Natural killer cell treated with Interleukin-12 subunit alpha and Interleukin-12 subunit beta and Interleukin-15 and Interleukin-18, amount 100 ng/mL, for 72 hours (primary cell): ENCODE measurements around the gene ASIC5. TPM values are rescaled to one million over a fixed set of nuclear protein-coding genes. Genes with fewer than 3 reads are reported as not detected.

Experiments used
- ATAC-seq, 2 donors: fragments of 150-1000 bp; cut with Tn5 transposase in 1 of 2; sonication (Bioruptor Pico), chemical (Tn5 transposase) in 1 of 2; 2 replicates each; pipeline ENCODE4 v1.10.0; 2021
- DNase-seq: peaks from one replicate; pipeline ENCODE4 v3.0.0; 2022; ENCODE audit warnings: low spot score
- H3K27ac Mint-ChIP-seq, 2 donors: 1 replicate in 1 of 2; 2 replicates in 1 of 2; pipeline ENCODE4 v1.8.0; 2022; ENCODE audit warnings: mixed read lengths in 2 of 2, mild to moderate bottlenecking in 1 of 2, moderate library complexity in 1 of 2
- H3K27me3 Mint-ChIP-seq, 2 donors: 1 replicate in 1 of 2; 2 replicates in 1 of 2; pipeline ENCODE4 v1.8.0; 2022; ENCODE audit warnings: mixed read lengths in 2 of 2
- H3K36me3 Mint-ChIP-seq: one replicate; pipeline ENCODE4 v1.8.0; 2022; ENCODE audit warnings: mixed read lengths
- H3K4me1 Mint-ChIP-seq, 2 donors: 1 replicate in 1 of 2; 2 replicates in 1 of 2; pipeline ENCODE4 v1.8.0; 2022; ENCODE audit warnings: low read depth in 2 of 2, mixed read lengths in 2 of 2, mild to moderate bottlenecking in 1 of 2
- H3K4me3 Mint-ChIP-seq: one replicate; pipeline ENCODE4 v1.8.0; 2022; ENCODE audit warnings: mixed read lengths
- H3K9me3 Mint-ChIP-seq: 2 replicates; pipeline ENCODE4 v1.8.0; 2022; ENCODE audit warnings: mixed read lengths
- total RNA-seq, 2 donors: library from RNA; stranded (reverse); gene quantifications; one replicate each; pipeline ENCODE4 v1.2.3, GENCODE V29; 2022

The ASIC5 gene
- total RNA-seq, 2 donors from 2014 or later: not detected

DNA sequence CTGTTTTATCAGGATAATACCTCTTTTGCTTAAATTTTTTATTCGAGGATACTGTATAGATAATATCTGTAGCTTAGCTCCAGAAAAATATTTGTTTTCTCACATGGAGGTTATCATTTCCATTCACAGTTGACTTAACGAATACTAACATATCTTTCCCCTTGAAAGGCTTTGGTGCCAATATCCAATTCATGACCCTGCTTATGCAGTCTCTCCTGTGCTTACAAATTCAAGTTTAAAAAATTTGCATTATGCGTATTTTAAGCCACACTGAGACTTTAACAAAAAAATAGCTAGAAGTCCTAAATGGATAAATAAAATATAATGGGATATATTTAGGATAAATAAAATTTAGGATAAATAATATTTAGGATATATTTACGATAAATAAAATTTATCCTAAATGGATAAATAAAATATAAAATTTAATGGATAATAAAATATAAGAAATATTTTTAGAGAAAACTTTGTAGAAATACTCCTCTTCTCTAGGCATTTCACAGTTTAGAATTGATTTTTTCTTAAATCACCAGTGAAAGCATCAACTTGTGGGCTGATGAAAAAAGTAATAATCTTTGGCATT is 84.7 kb downstream of the ASIC5 start:
- Mint-ChIP-seq H3K9me3 (no peaks in the 10 kb centered on the region), H3K4me3 (no peak overlapping the region), H3K27ac (no peak overlapping the region), H3K36me3 (no peaks in the 10 kb centered on the region), H3K27me3 (no peaks in the 10 kb centered on the region), H3K4me1 (no peaks in the 10 kb centered on the region)
- no peak for ATAC-seq
- DNase-seq: no peak

DNA sequence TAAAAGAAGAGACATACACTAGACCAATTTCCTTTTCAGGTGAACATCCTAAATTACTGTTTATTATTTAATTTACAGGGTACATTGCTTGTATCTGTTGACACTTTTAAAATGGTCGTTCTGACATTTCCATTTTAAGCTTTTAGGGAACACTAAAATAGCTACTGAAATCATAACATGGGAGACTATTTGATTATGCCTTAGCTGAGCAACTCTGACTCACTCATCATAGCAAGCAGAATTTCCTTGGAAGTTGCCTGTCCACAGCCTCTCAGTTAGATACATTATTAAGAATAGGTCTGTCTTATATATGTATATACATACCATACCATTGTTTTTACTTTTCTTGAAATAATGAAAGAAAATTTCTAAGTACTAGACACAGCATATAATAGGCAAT is 85.3 kb downstream of the ASIC5 start:
- H3K9me3 Mint-ChIP-seq: no peaks in the 10 kb centered on the region
- no peaks in the 10 kb centered on the region for H3K36me3 Mint-ChIP-seq
- no peak overlapping the region for H3K27ac Mint-ChIP-seq
- H3K4me1 Mint-ChIP-seq: no peaks in the 10 kb centered on the region
- H3K4me3 Mint-ChIP-seq: no peak overlapping the region
- no peaks in the 10 kb centered on the region for H3K27me3 Mint-ChIP-seq
- ATAC-seq (no peak), DNase-seq (no peak)

Other genes with a start within 250 kb of the ASIC5 start
- under 1 TPM; 0.64 to 0.95 TPM for gene GUCY1A1, start 199.4 kb downstream of the ASIC5 start, total RNA-seq
- gene GUCY1B1, start 107.3 kb downstream of the ASIC5 start, total RNA-seq: 1 to 10 TPM in 1 of 2 donors, under 1 TPM in 1; 0.33 to 2.3 TPM
- not detected for gene TDO2, start 37.4 kb upstream of the ASIC5 start, total RNA-seq
- 1 to 10 TPM; 1.3 to 5.8 TPM for gene CTSO, start 87.6 kb upstream of the ASIC5 start, total RNA-seq